Measurements from ENCODE around the gene HDAC7. TPM values are rescaled to one million over a fixed set of nuclear protein-coding genes. Genes with fewer than 3 reads are reported as not detected.

The HDAC7 gene
- total RNA-seq, 1 experiment from 2014 or later, result 29.4 TPM

DNA sequence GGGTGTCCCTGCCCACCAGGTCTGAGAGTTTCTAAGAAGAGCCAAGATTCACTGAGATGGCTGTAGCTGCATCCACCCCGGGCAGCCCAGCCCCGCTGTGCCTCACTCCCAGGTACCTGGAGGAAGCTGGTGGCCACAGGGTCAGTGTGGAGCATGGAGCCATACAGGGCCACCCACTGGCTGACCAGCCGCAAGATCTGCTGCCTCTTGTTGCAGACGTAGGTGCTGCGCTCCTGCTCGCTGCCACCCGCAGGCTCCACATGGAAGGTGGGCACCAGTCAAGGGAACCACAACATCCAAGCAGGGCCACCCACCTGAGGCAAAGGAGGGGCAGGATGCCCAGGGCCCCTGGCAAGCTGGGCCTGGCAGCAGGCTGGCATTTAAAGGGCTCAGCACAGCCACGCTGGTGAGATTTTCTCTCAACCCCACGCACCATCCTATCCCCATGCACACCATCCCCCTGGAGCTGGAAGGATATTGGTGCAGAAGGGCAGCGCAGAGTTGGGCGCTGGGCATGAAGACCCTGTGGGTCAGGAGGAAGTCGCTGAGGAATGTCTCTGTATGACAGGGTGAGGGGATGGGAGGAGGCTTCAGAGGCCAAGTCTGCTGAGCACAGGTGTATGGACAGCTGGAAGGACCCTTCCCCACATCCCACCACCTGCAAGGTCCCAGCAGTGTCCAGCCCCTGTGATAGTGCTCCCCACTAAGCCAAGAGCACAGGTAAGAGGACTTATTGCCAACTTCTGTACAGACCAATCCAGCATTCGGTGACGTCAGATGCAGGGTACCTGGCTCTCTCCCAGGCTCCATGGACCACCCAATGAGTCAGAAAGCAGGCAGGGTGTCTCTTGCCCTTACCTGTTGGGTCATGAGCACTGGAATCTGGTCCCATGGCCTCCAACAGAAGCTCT, 71.9 kb downstream of the HDAC7 start:
- DNase-seq (ENCODE audit: low spot score), result no peak

DNA sequence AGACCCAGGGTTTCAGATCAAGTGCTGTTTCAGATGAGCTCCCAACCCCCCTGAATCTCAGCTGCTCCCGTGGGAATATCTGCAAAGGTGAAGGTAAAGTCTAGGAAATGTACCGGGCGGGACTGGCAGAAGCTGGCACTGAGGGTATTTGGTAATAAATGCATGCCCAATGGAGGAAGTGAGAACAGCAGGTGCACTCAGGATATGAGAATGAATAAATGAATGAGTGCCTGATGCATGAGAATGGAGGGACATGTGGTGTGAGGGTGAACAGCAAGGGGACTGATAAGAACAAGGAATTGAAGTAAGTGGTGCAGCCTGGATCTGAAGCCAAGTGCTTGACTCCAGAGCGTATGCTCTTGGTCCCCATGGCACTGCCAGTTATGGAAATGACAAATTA, 72.6 kb downstream of the HDAC7 start:
- no peak for DNase-seq (ENCODE audit: low spot score)

DNA sequence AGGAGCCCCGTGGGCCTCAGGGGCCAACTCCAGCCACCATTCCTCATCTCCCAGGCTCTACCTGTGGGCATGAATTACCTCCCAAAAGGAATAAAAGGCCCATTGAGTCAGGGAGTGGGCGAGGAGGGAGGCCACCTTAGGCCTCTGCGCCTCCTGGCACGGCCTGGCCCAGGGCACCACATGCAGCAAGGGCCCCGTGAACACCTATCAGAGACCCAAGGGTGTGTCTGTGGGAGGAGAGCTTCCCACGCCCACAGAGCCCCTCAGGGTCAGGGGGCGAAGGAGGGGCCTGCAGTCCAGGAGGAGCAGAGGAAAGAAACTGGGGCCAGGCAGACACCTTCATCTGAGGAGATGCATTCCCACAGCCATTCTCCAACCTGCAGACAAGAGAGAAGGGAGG, 73.2 kb downstream of the HDAC7 start:
- DNase-seq (ENCODE audit: low spot score), result no peak

DNA sequence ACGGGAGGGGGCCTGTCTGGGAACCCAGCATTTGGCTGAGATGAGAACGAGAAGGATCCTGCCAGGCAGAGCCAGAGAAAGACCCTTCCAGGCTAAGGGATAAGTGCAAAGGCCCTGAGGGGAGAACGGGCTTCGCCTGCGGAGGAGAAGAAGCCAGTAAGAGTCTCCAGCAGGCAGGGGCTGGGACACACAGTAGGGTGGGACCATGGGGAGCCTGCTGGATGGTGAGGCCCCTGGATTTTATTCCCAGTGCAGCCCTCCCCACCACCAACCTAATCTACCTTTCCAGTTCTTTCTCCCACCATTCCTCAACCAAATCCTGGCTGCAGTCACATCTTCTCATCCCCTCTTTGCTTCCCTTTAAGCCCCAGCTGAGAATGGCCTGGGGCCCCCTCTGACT, 73.6 kb downstream of the HDAC7 start:
- no peak for DNase-seq (ENCODE audit: low spot score)

DNA sequence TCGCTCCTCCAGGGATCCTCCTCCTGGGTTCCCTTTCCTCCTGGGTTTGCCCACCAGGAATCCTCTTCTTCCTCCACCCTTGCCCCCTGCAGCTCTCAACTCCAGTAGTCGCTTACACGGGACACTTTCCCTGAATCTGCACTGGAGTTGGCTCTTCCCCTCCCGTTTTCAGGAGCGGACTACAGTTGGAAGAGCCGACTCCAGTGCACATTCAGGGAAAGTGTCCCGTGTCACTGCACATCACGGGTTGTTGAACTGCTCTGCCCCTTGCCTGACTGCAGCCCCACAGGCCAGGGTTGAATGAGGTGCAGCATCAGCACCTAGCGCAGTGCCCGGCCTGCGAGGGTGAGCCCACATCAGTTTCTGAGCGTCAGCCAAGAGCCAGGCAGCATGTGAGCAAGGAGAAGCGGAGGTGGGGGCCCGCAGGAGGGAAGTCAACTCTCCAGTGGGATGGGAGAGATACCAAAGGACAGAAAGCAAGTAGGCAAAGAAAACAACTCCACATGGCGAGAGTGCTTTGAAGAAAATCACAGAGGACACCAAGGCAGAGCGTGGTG, 74.1 kb downstream of the HDAC7 start:
- no peak for DNase-seq (ENCODE audit: low spot score)

DNA sequence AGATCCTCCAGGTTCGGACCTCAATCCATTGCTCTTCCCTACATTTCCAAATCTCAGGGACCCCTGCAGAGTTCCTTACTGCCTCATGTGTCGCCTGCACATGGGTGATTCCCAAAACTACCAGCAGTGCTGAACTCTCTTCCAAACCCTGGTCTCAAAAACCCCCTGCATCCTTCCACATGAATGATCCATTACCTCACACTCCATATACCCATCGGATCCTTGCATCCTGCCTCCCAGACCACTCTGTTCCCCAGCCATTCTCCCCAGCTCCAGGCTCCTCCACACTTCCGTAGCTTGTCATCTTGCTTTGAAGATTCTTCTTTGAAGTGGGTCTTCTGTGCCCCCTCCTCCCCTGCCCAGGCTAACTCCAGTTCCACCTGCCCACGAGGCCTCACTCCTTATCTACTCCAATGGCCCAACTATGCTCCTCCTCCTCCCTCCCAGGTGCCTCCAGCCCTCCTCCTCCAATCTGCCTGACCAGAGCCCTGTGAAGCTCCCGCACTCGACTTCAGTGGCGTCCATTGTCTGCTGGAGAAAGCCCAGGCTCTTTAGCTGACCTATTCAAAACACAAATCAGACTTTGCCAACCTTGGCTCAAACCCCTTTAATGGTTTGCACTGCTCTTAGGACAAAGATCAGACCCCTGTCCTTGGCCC, 74.8 kb downstream of the HDAC7 start:
- no peak for DNase-seq (ENCODE audit: low spot score)

DNA sequence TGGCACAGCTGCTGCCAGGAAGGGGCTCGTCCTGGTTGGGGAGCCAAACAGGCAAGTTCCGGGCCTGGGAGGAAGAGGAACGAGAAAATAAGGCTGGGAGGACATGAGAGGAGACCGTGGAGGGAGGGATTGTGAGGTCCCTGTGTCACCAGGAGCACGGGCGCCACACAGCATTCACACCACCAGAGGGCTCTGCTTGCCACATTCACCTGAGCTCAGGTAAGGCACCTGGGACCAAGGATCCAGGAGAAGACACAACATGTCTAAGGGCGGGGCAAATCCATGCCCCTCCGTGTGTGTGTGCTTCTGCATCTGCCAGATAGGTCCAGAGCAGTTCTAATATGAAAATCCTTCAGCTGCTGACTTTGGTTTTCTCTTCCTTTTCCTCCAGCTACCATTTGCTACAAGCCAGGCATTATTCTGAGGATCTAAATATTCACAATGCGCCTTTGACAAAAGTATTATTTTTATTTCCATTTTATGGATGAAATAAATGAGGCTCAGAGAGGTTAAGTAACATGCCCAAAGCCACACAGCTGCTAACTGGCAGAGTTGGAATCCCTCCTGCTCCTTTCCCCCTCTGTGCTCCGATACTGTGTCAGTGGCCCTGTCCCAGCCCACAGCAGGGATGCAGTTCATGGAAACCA, 75.6 kb downstream of the HDAC7 start:
- DNase-seq (ENCODE audit: low spot score), result no peak

DNA sequence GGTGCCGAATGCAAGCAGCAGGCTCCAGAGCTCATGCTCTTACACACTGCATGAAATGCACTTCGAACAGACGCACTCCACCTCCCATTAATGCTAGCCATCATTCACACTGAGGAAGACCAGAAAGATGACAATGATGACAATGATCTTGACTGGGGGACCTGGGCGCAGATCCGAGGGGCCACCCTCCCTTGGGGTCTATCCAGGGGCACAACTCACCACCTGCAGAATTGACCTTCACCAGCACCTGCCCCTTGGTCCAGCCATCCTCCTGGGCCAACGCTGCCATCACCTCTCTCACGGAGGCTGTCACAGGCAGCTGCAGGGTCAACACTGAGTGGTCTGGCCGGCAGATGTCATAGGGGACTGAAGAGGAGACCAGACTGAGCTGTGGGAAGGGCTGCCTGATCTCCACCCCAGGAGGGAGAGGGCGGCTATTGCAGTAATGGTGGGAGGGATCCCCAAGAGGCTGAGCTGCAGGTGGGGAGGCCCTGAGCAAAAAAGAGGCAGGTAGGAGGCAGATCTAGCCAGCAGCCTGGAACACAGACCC, 76.3 kb downstream of the HDAC7 start:
- DNase-seq (ENCODE audit: low spot score), result no peak

DNA sequence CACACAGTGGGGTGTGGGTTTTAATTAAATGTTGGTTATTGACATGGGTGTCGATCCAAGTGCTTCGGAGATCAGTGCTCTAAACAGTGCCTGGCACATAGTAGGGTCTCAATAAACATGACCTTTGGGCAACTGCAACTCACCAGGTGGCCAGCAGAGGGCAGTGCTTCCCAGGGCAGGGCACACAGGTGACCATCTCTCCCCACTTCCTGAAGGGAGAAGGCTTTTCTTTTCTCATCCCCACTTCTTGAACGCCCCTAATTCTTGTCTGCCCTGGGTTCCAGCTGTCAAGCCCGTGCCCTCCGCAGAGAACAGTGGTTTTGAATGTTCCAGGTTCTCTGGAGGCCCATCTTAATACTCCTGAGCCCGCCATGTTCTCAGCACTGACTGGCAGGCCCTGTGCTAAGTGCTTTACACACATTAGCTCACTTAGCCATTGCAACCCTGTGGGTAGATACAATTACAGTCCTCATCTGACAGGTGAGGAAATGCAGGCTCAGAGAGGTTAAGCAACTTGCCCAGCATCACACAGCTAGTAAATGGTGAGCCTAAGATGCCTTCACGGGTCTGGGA, 77.4 kb downstream of the HDAC7 start:
- peak; percentile 42 for DNase-seq (ENCODE audit: low spot score)

DNA sequence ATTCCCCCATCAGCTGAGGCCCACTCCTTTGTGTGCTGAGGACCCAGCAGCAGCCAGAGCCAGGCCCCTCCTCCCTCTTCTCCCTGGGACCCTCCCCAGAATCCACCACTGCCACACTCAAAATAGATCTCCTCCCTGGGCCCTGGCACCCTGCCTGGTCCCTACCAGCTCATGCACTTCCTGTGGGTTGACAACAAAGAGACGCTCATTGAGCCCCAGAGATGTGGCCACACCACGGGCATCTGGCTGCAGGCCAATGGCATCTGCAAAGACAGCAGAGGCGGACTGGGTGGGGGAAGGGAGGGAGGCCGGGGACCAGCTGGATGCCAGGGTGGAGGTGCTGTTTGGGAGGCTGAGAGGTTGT, 78.4 kb downstream of the HDAC7 start:
- peak; percentile 77 for DNase-seq (ENCODE audit: low spot score)

DNA sequence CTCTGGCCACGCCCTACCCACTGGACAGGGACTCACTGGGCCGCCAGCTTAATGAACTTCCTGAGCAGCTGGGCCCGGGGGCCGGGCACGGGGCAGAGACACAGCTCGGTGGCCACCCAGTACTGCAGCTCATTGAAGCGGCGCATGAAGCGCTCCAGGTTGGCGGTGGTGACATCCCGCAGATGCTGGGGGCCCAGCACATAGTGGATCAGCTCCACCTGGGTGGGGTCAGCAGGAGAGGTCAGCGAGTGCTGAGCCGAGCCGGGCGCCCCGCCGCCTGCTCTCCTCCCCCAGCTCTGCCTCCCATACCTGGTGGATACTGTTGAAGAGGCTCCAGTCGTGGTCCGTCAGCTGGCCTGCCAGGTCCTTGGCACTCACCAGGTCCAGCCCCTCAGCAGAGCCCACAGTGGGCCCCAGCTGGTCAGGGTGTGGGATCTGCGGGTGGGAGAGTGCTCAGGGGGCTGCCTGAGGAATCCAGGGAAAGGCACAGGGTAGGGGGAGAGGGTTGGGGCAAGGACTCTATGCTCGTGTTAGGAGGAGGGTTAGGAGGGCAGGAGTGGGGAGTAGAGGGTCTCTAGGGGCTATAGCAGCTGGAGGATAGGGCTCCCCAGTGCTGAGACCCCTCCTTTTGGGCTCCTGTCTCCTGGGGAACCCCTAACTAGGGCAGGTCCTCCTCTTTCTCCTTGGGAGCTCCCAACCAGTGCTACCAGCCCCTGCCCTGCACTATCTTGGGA, 78.9 kb downstream of the HDAC7 start:
- no peak for DNase-seq (ENCODE audit: low spot score)

DNA sequence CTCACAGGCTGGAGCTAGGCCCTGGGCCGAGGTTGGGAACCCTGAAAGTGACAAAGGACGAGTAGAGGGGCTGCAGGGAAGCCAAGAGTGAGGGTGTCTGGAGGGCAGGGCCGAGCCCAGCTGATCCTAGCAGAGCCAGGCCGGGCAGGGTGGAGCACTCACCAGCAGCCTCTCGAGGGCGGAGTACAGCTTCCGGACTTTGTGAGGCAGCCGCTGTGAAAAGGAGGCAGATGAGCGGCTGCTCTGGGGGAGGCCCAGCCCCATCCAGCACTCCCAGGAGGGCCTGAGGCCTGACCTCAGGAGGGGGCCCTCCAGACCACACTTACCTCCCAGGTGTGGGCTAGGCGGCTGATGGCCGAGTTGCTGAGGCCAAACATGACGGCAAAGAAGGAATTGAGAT, 79.7 kb downstream of the HDAC7 start:
- no peak for DNase-seq (ENCODE audit: low spot score)

DNA sequence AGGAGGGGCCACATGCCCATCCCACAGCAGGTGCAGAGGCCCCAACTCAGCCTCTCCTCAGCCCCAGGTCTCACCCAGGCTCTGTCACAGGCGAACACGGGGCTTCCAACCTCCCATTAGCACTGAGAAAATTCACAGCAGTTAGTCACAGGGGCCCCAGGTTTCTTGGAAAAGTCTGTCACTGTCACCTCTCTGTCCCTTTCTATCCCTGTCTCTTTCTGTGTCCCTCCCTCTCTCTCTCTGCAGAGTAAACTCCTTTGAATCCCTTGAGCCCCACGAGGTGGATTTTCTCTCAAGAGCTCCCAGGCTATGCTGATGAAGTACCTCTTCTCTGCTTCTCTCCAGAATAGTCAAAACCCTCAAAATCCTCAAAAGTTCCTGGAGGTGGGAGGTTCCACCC, 80.4 kb downstream of the HDAC7 start:
- DNase-seq (ENCODE audit: low spot score), result no peak

DNA sequence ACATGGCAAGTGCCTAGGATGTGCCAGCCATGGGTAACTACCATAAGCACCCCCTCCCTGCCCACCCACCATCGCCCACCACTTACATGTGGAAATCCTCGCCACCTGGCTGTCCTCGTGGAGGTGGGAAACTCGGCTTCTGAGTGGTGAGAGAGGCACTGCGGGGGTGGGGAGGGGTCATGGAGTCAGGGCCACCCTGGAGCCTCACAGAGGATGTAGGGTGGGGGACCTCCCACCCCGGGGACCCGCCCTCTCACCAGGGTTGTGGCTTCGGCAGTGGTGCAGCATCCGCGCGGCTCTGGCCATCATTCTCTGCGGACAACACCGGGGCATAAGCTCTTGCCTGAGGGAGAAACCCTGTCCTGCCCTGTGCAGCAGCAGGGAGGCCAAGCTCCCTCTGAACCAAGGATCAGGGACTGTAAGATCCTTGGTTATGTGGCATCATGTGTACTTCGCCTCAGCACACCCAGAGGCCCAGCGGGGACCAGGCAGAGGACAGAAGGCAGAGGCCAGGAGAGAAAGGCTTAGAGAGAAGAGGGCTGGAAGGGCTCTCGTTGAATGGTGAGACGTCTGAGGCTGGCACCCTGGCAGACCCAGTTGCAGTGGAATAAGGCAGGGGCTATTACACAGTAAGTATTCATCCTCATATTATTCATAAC, 81.6 kb downstream of the HDAC7 start:
- DNase-seq (ENCODE audit: low spot score), result no peak

DNA sequence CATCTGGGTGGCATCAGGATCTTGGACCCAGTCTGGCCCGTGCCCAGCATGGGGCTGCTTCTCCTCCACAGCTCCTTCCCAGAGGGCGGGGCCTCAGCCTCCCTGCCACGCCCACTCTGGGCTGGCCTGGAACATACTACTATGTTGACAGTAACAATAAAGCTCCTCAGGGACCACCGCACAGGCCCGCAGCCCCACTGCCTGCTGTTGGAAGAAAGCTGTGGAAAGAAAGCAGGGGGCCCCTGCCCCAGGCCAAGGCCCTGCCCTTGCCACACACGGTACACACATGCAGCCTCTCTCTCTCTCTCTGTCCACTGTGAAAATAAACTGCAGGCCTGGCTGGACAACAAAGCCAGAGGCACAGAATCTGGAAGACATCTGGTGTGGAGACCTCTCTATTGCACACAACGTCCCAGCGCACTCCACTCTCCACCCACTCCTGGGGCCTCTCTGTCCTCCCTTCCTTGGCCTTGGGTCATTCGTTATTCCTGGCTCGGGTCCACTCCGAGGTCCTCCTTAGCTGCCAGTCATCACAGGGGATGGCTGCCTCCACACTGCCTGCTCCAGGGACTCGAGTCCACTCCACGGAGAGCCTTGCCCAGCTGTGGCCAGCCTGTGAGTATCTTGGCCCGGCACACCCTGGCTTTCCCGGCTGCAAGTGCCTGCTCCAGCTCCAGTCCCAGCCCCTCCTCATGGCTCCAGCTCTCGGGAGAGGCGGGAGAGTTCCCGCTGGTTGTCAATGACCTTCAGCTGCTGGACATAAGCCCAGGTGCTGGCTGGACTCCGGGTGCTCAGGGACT, 82.6 kb downstream of the HDAC7 start:
- DNase-seq (ENCODE audit: low spot score), result no peak

DNA sequence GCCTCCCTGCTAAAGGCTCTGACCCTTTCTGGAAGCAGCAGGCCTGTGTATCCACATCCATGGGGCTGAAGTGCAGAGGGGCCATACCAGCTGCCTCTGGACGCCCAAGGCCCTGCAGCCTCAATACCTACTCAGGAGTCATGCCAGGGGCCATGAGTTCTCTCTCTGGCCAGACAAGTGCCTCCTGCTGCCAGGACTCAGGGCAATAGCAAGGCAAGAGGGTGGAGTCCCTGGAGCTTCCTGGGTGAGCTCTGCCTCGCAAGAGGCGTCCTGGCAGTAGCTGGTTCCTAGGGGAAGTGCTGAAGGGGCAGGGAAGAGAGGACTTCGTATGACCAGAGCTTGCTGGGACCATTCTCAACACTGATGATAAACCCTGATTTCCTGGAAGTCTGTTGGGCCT, 83.5 kb downstream of the HDAC7 start:
- DNase-seq (ENCODE audit: low spot score), result no peak

DNA sequence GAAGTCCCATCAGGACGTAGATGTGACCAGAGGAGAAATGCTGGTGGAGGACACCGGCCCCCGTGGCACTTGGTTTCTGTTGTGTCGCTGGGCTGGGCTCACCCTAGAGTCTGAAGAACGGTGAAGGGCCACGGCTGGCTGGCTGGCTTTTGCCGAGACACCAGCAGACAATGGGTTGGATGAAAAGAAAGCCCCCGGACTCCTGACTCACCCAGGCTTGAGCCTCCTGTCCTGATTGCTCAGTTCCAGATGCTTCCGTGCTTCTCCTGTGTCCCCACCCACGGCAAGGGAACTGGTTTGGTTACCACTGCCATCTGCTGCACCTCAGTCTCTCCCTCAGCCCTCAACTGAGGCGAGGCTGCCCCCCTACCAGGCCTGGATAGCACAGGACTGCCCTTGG, 84.1 kb downstream of the HDAC7 start:
- no peak for DNase-seq (ENCODE audit: low spot score)

DNA sequence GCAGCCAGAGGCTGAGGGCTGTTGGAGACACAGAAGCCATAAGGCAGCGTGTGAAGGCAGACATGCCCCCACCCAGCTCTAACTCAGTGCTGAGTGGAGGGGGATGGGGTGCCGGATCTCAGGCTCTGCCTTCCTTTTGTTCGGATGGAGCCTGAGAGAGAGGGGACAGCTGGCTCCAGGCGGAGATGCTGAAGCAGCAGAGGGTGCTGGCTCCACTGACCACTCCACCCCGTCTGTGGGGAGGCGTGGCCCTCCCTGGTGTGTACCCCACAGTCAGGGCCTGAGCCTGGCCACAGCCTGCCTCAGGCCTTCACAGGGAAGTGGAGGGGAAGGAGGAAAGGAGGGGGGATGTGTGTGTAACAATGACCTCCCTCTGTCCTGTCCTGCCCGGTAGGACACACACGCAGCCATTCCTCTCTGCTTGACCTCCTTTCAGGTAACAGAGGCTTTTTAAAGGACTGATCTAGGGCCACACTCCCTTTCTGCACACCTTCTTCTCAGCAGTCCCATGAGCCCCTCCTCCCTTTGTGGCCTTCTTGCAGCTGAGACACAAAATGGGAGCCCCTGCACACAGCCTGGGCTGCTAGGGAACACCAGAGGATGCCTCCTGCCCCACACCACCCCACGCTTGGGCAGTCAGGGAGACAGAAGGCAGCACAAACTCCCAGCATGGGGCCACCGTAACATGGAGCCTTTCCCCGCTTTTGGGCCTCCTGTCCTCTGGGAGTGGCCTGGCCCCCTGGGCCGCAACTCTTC, 84.8 kb downstream of the HDAC7 start:
- DNase-seq (ENCODE audit: low spot score), result no peak

DNA sequence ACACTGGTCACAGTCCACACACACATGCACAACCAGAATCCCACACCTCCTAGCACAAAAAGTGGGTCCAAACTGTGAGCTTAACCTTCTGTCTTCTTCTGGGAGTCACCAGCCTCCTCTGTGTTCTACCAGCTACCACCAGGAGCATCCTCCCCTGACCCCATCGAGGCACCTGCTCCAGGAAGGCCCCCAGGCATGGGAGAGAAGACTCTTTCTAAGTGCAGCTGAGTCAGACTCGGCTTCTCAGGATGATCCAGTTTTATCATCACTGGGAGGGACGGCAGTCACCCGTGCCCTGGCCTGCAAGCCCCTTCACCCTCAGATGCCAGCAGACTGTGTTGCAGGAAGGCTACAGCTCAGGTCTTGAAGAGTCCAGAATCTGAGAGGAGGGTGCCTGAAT, 86.6 kb downstream of the HDAC7 start:
- DNase-seq (ENCODE audit: low spot score), result no peak
